GM21423 (cell line): ENCODE measurements around the gene ZPR1.
"Not testable (repeated sequence)": the region's sequence is repeated elsewhere in the genome, so short reads cannot be mapped to it uniquely, and the experiment has no call there.

ENCODE experiments used
- ATAC-seq: cut with Tn5 transposase; IDR thresholded peaks from one replicate; pipeline ENCODE4 v1.9.1; 2021; ENCODE audit warnings: mild to moderate bottlenecking, moderate library complexity; ENCODE audit not compliant: unreplicated experiment

Gene ZPR1

GRCh38 chr11:116787786-116788486 is at the start of gene ZPR1:
TSS of gene ZPR1 (minus strand) at chr11:116788023. CDS start at chr11:116787990, 33 bp downstream.
- ATAC-seq: peak; percentile 87

GRCh38 chr11:116836632-116836991 is 48.8 kb upstream of the ZPR1 start:
- no peak for ATAC-seq

GRCh38 chr11:116835791-116836631 is 48.2 kb upstream of the ZPR1 start:
- peak; percentile 80 for ATAC-seq

GRCh38 chr11:116835042-116835772 is 47.4 kb upstream of the ZPR1 start:
- peak; percentile 27 for ATAC-seq

- ATAC-seq: not testable (repeated sequence)
Measured at GRCh38 chr11:116834535-116835041, 46.8 kb upstream of the ZPR1 start.

- no peak for ATAC-seq
Measured at GRCh38 chr11:116833816-116834534, 46.2 kb upstream of the ZPR1 start.

- ATAC-seq: no peak
Measured at GRCh38 chr11:116833491-116833815, 45.6 kb upstream of the ZPR1 start.

GRCh38 chr11:116832350-116833290 is 44.8 kb upstream of the ZPR1 start:
- ATAC-seq: no peak

- ATAC-seq: no peak
Measured at GRCh38 chr11:116831790-116832349, 44.0 kb upstream of the ZPR1 start.

GRCh38 chr11:116830184-116830912 is 42.5 kb upstream of the ZPR1 start:
- no peak for ATAC-seq

GRCh38 chr11:116829525-116830183 is 41.8 kb upstream of the ZPR1 start, which contains the start of gene APOC3:
TSS of gene APOC3 (plus strand) at chr11:116829907. CDS start at chr11:116830583, 676 bp downstream.
- no peak for ATAC-seq

- no peak for ATAC-seq
Measured at GRCh38 chr11:116828632-116829524, 41.1 kb upstream of the ZPR1 start.

- no peak for ATAC-seq
Measured at GRCh38 chr11:116827461-116827860, 39.6 kb upstream of the ZPR1 start.

- ATAC-seq: no peak
Measured at GRCh38 chr11:116826751-116827431, 39.1 kb upstream of the ZPR1 start.

GRCh38 chr11:116825854-116826750 is 38.3 kb upstream of the ZPR1 start:
- no peak for ATAC-seq
